ENCODE results near the gene AGPAT3.

GRCh38 chr21:43950481-43950880, 85.5 kb downstream of the AGPAT3 start:
- TF ChIP-seq CTCF (IDR thresholded peaks at IDR 0.05) (no peak), ZFX (IDR thresholded peaks at IDR 0.05; ENCODE audit: borderline replicate concordance) (no peak)
